Caki2 (cell line): ENCODE data around the gene TOLLIP. TPM values are rescaled to one million over a fixed set of nuclear protein-coding genes. Genes with fewer than 3 reads are reported as not detected.
"Not testable (repeated sequence)": the region's sequence is repeated elsewhere in the genome, so short reads cannot be mapped to it uniquely, and the experiment has no call there.

Experiments used
- DNase-seq: peaks from one replicate; pipeline ENCODE4 v3.0.0-alpha.2; 2015; ENCODE audit warnings: low read depth
- in situ Hi-C: cut with HindIII; loops from 2 replicates; pipeline ENCODE4 v1.10.0; 2016; ENCODE audit warnings: low sequenced_read_pairs, low pct_unique_long_range_greater_than_20kb, mixed read lengths
- total RNA-seq: library from RNA; depleted of rRNA; stranded (reverse); fragments of >200 nt; shearing (Covaris generic); gene quantifications from 2 replicates; pipeline ENCODE4 v1.2.3, GENCODE V29; 2014; ENCODE audit warnings: low replicate concordance

TOLLIP gene
- total RNA-seq, 1 experiment from 2014 or later, result 18.3 TPM

GRCh38 chr11:1345737-1346513 is 36.5 kb upstream of the TOLLIP start:
- in situ Hi-C loops, result no loop called here
- DNase-seq, result no peak

GRCh38 chr11:1344056-1344635 is 34.7 kb upstream of the TOLLIP start:
- DNase-seq, result no peak
- in situ Hi-C loops, result no loop called here

GRCh38 chr11:1343391-1344055 is 34.1 kb upstream of the TOLLIP start:
- DNase-seq, result no peak
- in situ Hi-C loops, result no loop called here

- DNase-seq, result no peak
- in situ Hi-C loops, result no loop called here
These were observed 33.5 kb upstream of the TOLLIP start for GRCh38 chr11:1342946-1343345.

- no peak for DNase-seq
- in situ Hi-C loops, result no loop called here
These were observed 32.6 kb upstream of the TOLLIP start for GRCh38 chr11:1341928-1342524.

- DNase-seq, in situ Hi-C loops: not testable (repeated sequence)
These were observed 31.8 kb upstream of the TOLLIP start for GRCh38 chr11:1341226-1341625.

GRCh38 chr11:1340111-1340510 is 30.7 kb upstream of the TOLLIP start:
- DNase-seq, result no peak
- in situ Hi-C loops, result no loop called here

- DNase-seq, result no peak
- in situ Hi-C loops, result no loop called here
These were observed 29.7 kb upstream of the TOLLIP start for GRCh38 chr11:1339066-1339675.

- DNase-seq, result no peak
- in situ Hi-C loops, result no loop called here
These were observed 29.0 kb upstream of the TOLLIP start for GRCh38 chr11:1338201-1339065.

- DNase-seq, result no peak
- in situ Hi-C loops, result no loop called here
These were observed 28.2 kb upstream of the TOLLIP start for GRCh38 chr11:1337647-1338007.

GRCh38 chr11:1336836-1337646 is 27.6 kb upstream of the TOLLIP start:
- in situ Hi-C loops, result no loop called here
- DNase-seq, result no peak

GRCh38 chr11:1335811-1336761 is 26.7 kb upstream of the TOLLIP start:
- DNase-seq, result peak; percentile 19

GRCh38 chr11:1335264-1335810 is 25.9 kb upstream of the TOLLIP start:
- in situ Hi-C loops, result no loop called here
- no peak for DNase-seq

More at GRCh38 chr11:1335811-1336761, 26.7 kb upstream of the TOLLIP start:
- in situ Hi-C loops, result no loop called here

- DNase-seq, result no peak
- in situ Hi-C loops, result no loop called here
These were observed 24.4 kb upstream of the TOLLIP start for GRCh38 chr11:1333860-1334259.

GRCh38 chr11:1333091-1333772 is 23.8 kb upstream of the TOLLIP start:
- in situ Hi-C loops, result no loop called here
- DNase-seq, result no peak
